IMR-90 (cell line): ENCODE measurements around the gene BTF3L4. TPM values are rescaled to one million over a fixed set of nuclear protein-coding genes. Genes with fewer than 3 reads are reported as not detected.

Source experiments
- ATAC-seq: fragments of 200-7000 bp; cut with Tn5 transposase; 2 replicates; pipeline ENCODE4 v1.9.1; 2020; ENCODE audit warnings: low read depth, mild to moderate bottlenecking, moderate library complexity
- BruUV-seq: library from RNA; stranded (reverse); fragments of 400-500 nt; replicated peaks from 2 replicates; lab custom pipeline; 2021; lab: Mats Ljungman, UMichigan
- CTCF ChIA-PET: fragments of 300-600 bp; formaldehyde crosslinking; extraction: SDS; loops from one replicate; lab custom pipeline; 2021; ENCODE audit warnings: antibody characterized with exemption; lab: Yijun Ruan, JAX
- POLR2A ChIA-PET: fragments of 300-600 bp; sonication (Branson Sonifier 250); formaldehyde crosslinking; loops from one replicate; lab custom pipeline; 2022; ENCODE audit warnings: antibody characterized with exemption; ENCODE audit not compliant: unreplicated experiment; lab: Charles Lee
- DNase-seq: peaks from one replicate; pipeline ENCODE4 v3.0.0; 2013
- H2AFZ ChIP-seq: replicated peaks from 2 replicates; pipeline ENCODE3; 2013; ENCODE audit warnings: low read length, mild to moderate bottlenecking; ENCODE audit not compliant: poor library complexity
- H2AK5ac ChIP-seq: 2 replicates; pipeline ENCODE4 v1.6.1; 2013; ENCODE audit warnings: low read depth, low read length, inconsistent platforms
- H2AK9ac ChIP-seq: replicated peaks from 2 replicates; pipeline ENCODE3; 2013; ENCODE audit warnings: mild to moderate bottlenecking, low read depth, low read length, moderate library complexity; ENCODE audit not compliant: poor library complexity
- H2BK120ac ChIP-seq: 2 replicates; pipeline ENCODE4 v1.6.1; 2013; ENCODE audit warnings: low read depth, low read length, inconsistent platforms
- H2BK15ac ChIP-seq: 3 replicates; pipeline ENCODE4 v1.6.1; 2013; ENCODE audit warnings: low read depth, low read length, inconsistent platforms
- H2BK20ac ChIP-seq: 2 replicates; pipeline ENCODE4 v1.6.1; 2013; ENCODE audit warnings: low read depth, mild to moderate bottlenecking, inconsistent platforms, low read length, moderate library complexity
- H2BK5ac ChIP-seq: 2 replicates; pipeline ENCODE4 v1.6.1; 2013; ENCODE audit warnings: mild to moderate bottlenecking, low read depth, low read length, inconsistent platforms; ENCODE audit not compliant: poor library complexity, severe bottlenecking
- H3K14ac ChIP-seq: replicated peaks from 2 replicates; pipeline ENCODE4 v1.6.1; 2013; ENCODE audit warnings: low read depth, low read length, inconsistent platforms
- H3K18ac ChIP-seq: 2 replicates; pipeline ENCODE4 v1.6.1; 2013; ENCODE audit warnings: low read depth, low read length, control low read depth
- H3K23ac ChIP-seq: 2 replicates; pipeline ENCODE4 v1.6.1; 2013; ENCODE audit warnings: low read depth, low read length, inconsistent platforms
- H3K27ac ChIP-seq: 2 replicates; pipeline ENCODE4 v1.5.1; 2013; ENCODE audit warnings: mild to moderate bottlenecking, control low read depth, low read length; ENCODE audit not compliant: insufficient read depth
- H3K27me3 ChIP-seq: 2 replicates; pipeline ENCODE4 v1.6.1; 2013; ENCODE audit warnings: low read length; ENCODE audit not compliant: control insufficient read depth, insufficient read depth
- H3K36me3 ChIP-seq: 2 replicates; pipeline ENCODE4 v1.6.1; 2013; ENCODE audit warnings: low read length, mixed read lengths; ENCODE audit not compliant: control insufficient read depth, insufficient read depth
- H3K4ac ChIP-seq: 2 replicates; pipeline ENCODE4 v1.6.1; 2013; ENCODE audit warnings: low read depth, low read length, inconsistent platforms
- H3K4me1 ChIP-seq: 2 replicates; pipeline ENCODE4 v1.6.1; 2013; ENCODE audit warnings: low read length, mixed read lengths; ENCODE audit not compliant: control insufficient read depth, insufficient read depth
- H3K4me2 ChIP-seq: 2 replicates; pipeline ENCODE4 v1.6.1; 2013; ENCODE audit warnings: low read depth, mild to moderate bottlenecking, control low read depth, low read length, moderate library complexity
- H3K4me3 ChIP-seq: 2 replicates; pipeline ENCODE4 v1.5.1; 2013; ENCODE audit warnings: low read depth, mild to moderate bottlenecking, control low read depth, low read length, moderate library complexity; ENCODE audit not compliant: insufficient read depth
- H3K56ac ChIP-seq: 2 replicates; pipeline ENCODE4 v1.6.1; 2013; ENCODE audit warnings: low read length, inconsistent platforms; ENCODE audit not compliant: insufficient read depth; ENCODE audit errors: extremely low read depth
- H3K79me1 ChIP-seq, 2 experiments: 2 replicates each; pipeline ENCODE4 v1.6.1; 2013; ENCODE audit warnings: low read length in 2 of 2, inconsistent platforms in 1 of 2, low read depth in 1 of 2
- H3K9ac ChIP-seq: 2 replicates; pipeline ENCODE4 v1.6.1; 2013; ENCODE audit warnings: low read depth, low read length, control low read depth
- H3K9me1 ChIP-seq: 2 replicates; pipeline ENCODE4 v1.6.1; 2013; ENCODE audit warnings: low read length, inconsistent platforms; ENCODE audit not compliant: insufficient read depth
- H3K9me3 ChIP-seq: 2 replicates; pipeline ENCODE4 v1.6.1; 2013; ENCODE audit warnings: low read length; ENCODE audit not compliant: control insufficient read depth, insufficient read depth
- H4K20me1 ChIP-seq: 2 replicates; pipeline ENCODE4 v1.6.1; 2013; ENCODE audit warnings: low read length, inconsistent platforms; ENCODE audit not compliant: insufficient read depth
- H4K5ac ChIP-seq: 2 replicates; pipeline ENCODE4 v1.6.1; 2013; ENCODE audit warnings: mild to moderate bottlenecking, low read depth, low read length, control low read depth
- H4K8ac ChIP-seq, 2 experiments: 2 replicates each; pipeline ENCODE4 v1.6.1; 2013; ENCODE audit warnings: low read depth in 2 of 2, low read length in 2 of 2, control low read depth in 1 of 2, inconsistent platforms in 1 of 2
- H4K91ac ChIP-seq: 2 replicates; pipeline ENCODE4 v1.6.1; 2013; ENCODE audit warnings: low read depth, low read length, inconsistent platforms; ENCODE audit not compliant: insufficient read depth
- CEBPB ChIP-seq: IDR thresholded peaks from 2 replicates; pipeline ENCODE4 v1.6.1; 2012; ENCODE audit warnings: low read depth, low read length, improper control_type of control experiment
- MXI1 ChIP-seq: IDR thresholded peaks from 2 replicates; pipeline ENCODE4 v1.6.1; 2012; ENCODE audit warnings: low read depth, mild to moderate bottlenecking, low read length, moderate library complexity, borderline replicate concordance
- POLR2A ChIP-seq: IDR thresholded peaks from 2 replicates; pipeline ENCODE4 v1.6.1; 2012; ENCODE audit warnings: mild to moderate bottlenecking, low read depth, low read length
- RCOR1 ChIP-seq: IDR thresholded peaks from 2 replicates; pipeline ENCODE4 v1.6.1; 2012; ENCODE audit warnings: mild to moderate bottlenecking, low read length, improper control_type of control experiment; ENCODE audit not compliant: insufficient replicate concordance
- SMC3 ChIP-seq: fragments of 150-350 bp; IDR thresholded peaks from 2 replicates; pipeline ENCODE4 v1.6.1; 2016; ENCODE audit warnings: low read depth, mild to moderate bottlenecking, antibody characterized with exemption, low read length, moderate library complexity
- WGBS, 2 experiments: methylation state at CpG; one replicate each; pipeline versions ENCODE4 v1.1.5 to v1.1.7; 2013; ENCODE audit warnings: missing lambda C conversion rate in 2 of 2; ENCODE audit not compliant: insufficient read length in 1 of 2; ENCODE audit errors: extremely low coverage in 2 of 2; 5-methylcytosine and 5-hydroxymethylcytosine counted together
- dilution Hi-C: fragments of 300-500 bp; cut with HindIII; formaldehyde crosslinking; loops from one replicate; pipeline ENCODE4 v1.14.3; 2018; ENCODE audit warnings: low sequenced_read_pairs; ENCODE audit not compliant: unreplicated experiment
- in situ Hi-C: fragments of 300-500 bp; cut with MboI; formaldehyde crosslinking; loops from 3 replicates; pipeline ENCODE4 v1.14.3; 2019; ENCODE audit warnings: low sequenced_read_pairs, inconsistent platforms, mixed read lengths
- intact Hi-C: fragments of 100-400 bp; cut with micrococcal nuclease; formaldehyde crosslinking; loops from 2 replicates; pipeline ENCODE4 v1.10.0; 2022
- polyA plus RNA-seq, 3 experiments: library from polyadenylated mRNA; depleted of rRNA; stranded (reverse); fragments of >200 nt; gene quantifications; 2 replicates each; pipeline ENCODE4 v1.2.3, GENCODE V29; 2012; ENCODE audit warnings: low replicate concordance in 1 of 3
- total RNA-seq: library from RNA; depleted of rRNA; stranded (reverse); fragments of >200 nt; gene quantifications from 2 replicates; pipeline ENCODE4 v1.2.3, GENCODE V29; 2012
- TF ChIP-seq, protein P1 (sequence below): fragments of 150-350 bp; IDR thresholded peaks from 2 replicates; pipeline ENCODE4 v1.6.1; 2017; ENCODE audit warnings: mild to moderate bottlenecking, antibody characterized with exemption, low read length, low read depth

Gene BTF3L4
- total and polyA plus RNA-seq, 2 of the 4 experiments (the other 2 are of a cell fraction), result 34.5 to 41.2 TPM

DNA sequence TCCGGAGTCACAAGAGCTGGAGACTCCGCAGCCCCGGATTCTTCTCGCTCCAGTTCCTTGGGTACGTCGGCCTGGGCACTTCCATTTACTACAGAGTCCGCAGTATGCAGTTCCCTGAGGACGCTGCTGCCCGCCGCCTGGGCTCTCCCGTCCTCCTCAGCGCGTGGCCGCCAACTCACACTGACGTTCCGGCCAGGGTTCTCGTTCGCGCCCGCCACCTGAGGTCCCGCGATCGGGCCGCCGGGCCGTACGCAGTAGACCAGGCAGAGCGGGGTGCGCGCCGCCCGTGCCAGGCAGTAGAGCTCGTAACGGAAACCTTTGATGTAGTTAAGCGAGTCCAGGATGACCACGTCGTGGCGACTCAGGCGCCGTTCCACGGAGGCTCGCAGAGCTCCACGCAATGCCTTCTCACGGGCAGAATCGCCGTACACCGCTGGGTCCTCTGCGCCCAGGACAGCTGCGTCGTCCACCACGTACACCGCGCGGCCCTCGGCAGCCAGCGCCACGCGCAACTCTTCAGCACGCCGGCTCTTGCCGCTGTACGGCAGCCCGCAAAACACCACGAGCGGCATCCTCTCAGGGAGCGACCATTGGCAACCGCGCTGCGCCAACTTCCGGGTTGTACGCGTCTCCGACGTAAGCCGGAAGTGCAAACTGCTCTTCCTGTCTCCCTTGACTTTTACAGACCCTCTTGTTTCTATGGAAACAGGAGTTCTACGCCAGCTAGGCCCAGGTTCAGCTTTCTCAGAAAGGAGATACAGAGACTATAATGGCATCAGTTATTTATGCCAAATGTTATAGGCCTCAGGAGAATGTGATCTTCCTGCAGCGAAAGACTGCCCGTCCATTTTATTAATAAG, 22.7 kb upstream of the BTF3L4 start, which contains the start of gene KTI12:
KTI12 (minus strand) TSS at position 621 of the 860 bp plus-strand sequence; CDS start at position 572, 49 bp downstream.
- Histone ChIP-seq H4K8ac (peak within 1 kb of the TSS; percentile 86 to 99), H2BK20ac (no peak within 1 kb of the TSS), H3K4me2 (peak within 1 kb of the TSS; percentile 83), H4K5ac (peak within 1 kb of the TSS; percentile 90), H4K91ac (peak within 1 kb of the TSS; percentile 51; the same call in 1 of the 2 replicates), H3K36me3 (0 out of 2 replicates have a peak, but pooled peaks cover 1% of the 10 kb centered on the region), H2BK15ac (no peak within 1 kb of the TSS), H4K20me1 (peaks cover 18% of the 10 kb centered on the region), H3K9me1 (peaks cover 6% of the 10 kb centered on the region; the same call in 1 of the 2 replicates), H3K23ac (peak within 1 kb of the TSS; percentile 82), H3K56ac (peak within 1 kb of the TSS; percentile 72), H3K4me1 (peaks cover 7% of the 10 kb centered on the region), H3K9me3 (no peaks in the 10 kb centered on the region), H3K18ac (peak within 1 kb of the TSS; percentile 32), H2AK9ac (peak within 1 kb of the TSS; percentile 59), H3K4me3 (peak within 1 kb of the TSS; percentile 90), H2BK120ac (0 out of 2 replicates have a peak within 1 kb of the TSS, but pooled peaks have one; percentile 4), H3K14ac (peak within 1 kb of the TSS; percentile 87), H3K27me3 (no peaks in the 10 kb centered on the region), H3K9ac (peak within 1 kb of the TSS; percentile 83), H2AK5ac (peak within 1 kb of the TSS; percentile 96), H2BK5ac (peak within 1 kb of the TSS; percentile 90), H3K79me1 (peaks cover 19 to 50% of the 10 kb centered on the region in 2 experiments), H2AFZ (peak within 1 kb of the TSS; percentile 99), H3K27ac (peak within 1 kb of the TSS; percentile 93), H3K4ac (peak within 1 kb of the TSS; percentile 76)
- TF ChIP-seq, protein P1, sequence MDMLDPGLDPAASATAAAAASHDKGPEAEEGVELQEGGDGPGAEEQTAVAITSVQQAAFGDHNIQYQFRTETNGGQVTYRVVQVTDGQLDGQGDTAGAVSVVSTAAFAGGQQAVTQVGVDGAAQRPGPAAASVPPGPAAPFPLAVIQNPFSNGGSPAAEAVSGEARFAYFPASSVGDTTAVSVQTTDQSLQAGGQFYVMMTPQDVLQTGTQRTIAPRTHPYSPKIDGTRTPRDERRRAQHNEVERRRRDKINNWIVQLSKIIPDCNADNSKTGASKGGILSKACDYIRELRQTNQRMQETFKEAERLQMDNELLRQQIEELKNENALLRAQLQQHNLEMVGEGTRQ, result 0 out of 2 replicates have a peak, but pooled peaks have one; percentile 24
- TF ChIP-seq MXI1 (peak; percentile 86; the same call in 1 of the 2 replicates), CEBPB (no peak), SMC3 (no peak), RCOR1 (no peak), POLR2A (peak; percentile 74)
- ChIA-PET POLR2A (no interaction called here), CTCF (interaction anchor here (1.0 kb wide), 1 partner anchor 127 kb away, joined by 3 read pairs; no protein-coding TSS in a partner anchor)
- intact Hi-C loops (no loop called here), in situ Hi-C loops (no loop called here), dilution Hi-C loops (no loop called here)
- WGBS, 2 experiments, result 0% methylated on average over 42 of the region's 78 CpGs; no CpG with 5 or more reads in 1 of the 2 experiments
- peak; percentile 85 for ATAC-seq
- DNase-seq, result peak; percentile 92
- BruUV-seq, result no TSS peak
